ENCODE data around the gene SLC6A3. TPM values are rescaled to one million over a fixed set of nuclear protein-coding genes. Genes with fewer than 3 reads are reported as not detected.
"Not testable (repeated sequence)": the region's sequence is repeated elsewhere in the genome, so short reads cannot be mapped to it uniquely, and the experiment has no call there.

SLC6A3 gene
- total and polyA plus RNA-seq, 2 donors (not counting 1 experiment from before 2014, with no cell fraction given): 0.01 to 0.15 TPM

- H3K9me3 ChIP-seq (ENCODE audit: control extremely low read depth in 1 of 3, control insufficient read depth in 2 of 3, insufficient read depth in 1 of 3, low read length in 2 of 3): peaks cover 0 to 15% (median under 1%) of the 10 kb centered on the region in 3 donors
- 93% methylated on average over 4 of the region's 6 CpGs for WGBS (ENCODE audit: insufficient coverage)
- H3K4me3 ChIP-seq (ENCODE audit: control extremely low read depth in 1 of 5, extremely low read depth in 1 of 5, insufficient read depth in 1 of 5, low read depth in 2 of 5, low read length in 4 of 5): no peak overlapping the region
- H3K79me2 ChIP-seq (ENCODE audit: control insufficient read depth, insufficient read depth, low read length): no peaks in the 10 kb centered on the region
- H3K27ac ChIP-seq (ENCODE audit: low read length in 2 of 2): no peak overlapping the region
- H3K4me2 ChIP-seq (replicated peaks; ENCODE audit: low read depth, low read length, poor library complexity, severe bottlenecking): no peak overlapping the region
- Mint-ChIP-seq H3K4me3 (no peak overlapping the region), H3K4me1 (peaks cover 40% of the 10 kb centered on the region), H3K27me3 (no peaks in the 10 kb centered on the region), H3K27ac (peak overlapping the region; percentile 59), H3K9me3 (ENCODE audit: insufficient read depth) (no peaks in the 10 kb centered on the region)
- H2AFZ ChIP-seq (ENCODE audit: insufficient read depth, low read depth, low read length, poor library complexity, severe bottlenecking): no peak overlapping the region
- peaks cover 28 to 38% of the 10 kb centered on the region in 2 donors for H3K4me1 ChIP-seq (ENCODE audit: control insufficient read depth in 2 of 2, insufficient read depth in 2 of 2, low read length in 2 of 2)
- no peak for DNase-seq
- POLR2A ChIA-PET: interaction anchor here (2.5 kb wide), 1 partner anchor 11 kb away, joined by 13 read pairs; no protein-coding TSS in a partner anchor
- H3K36me3 ChIP-seq (replicated peaks in 1 of 2; ENCODE audit: control extremely low read depth in 1 of 2, control insufficient read depth in 1 of 2, extremely low read depth in 1 of 2, insufficient read depth in 2 of 2, low read length in 1 of 2): no peaks in the 10 kb centered on the region
- CTCF ChIA-PET: interaction anchor here (1.4 kb wide), 1 partner anchor 30 kb away, joined by 3 read pairs; the partner anchor contains the start of gene CLPTM1L
- H3K9ac ChIP-seq (ENCODE audit: low read length): no peak overlapping the region
- no peaks in the 10 kb centered on the region for H3K27me3 ChIP-seq (replicated peaks in 1 of 4; ENCODE audit: control extremely low read depth in 1 of 4, control insufficient read depth in 3 of 4, insufficient read depth in 4 of 4, low read length in 3 of 4)
- intact Hi-C loops (cut with micrococcal nuclease): no loop called here
- no peak for ATAC-seq (ENCODE audit: low read depth)
- no peak for TF ChIP-seq CTCF (IDR thresholded peaks at IDR 0.05)
- TF ChIP-seq EZH2 (IDR thresholded peaks at IDR 0.05; ENCODE audit: borderline replicate concordance, insufficient read depth, low read depth, low read length, poor library complexity, severe bottlenecking): no peak
- no peaks in the 10 kb centered on the region for H4K20me1 ChIP-seq (ENCODE audit: control insufficient read depth, insufficient read depth, low read length, poor library complexity, severe bottlenecking)
Measured at GRCh38 chr5:1374679-1375055, 70.6 kb downstream of the SLC6A3 start.

DNA sequence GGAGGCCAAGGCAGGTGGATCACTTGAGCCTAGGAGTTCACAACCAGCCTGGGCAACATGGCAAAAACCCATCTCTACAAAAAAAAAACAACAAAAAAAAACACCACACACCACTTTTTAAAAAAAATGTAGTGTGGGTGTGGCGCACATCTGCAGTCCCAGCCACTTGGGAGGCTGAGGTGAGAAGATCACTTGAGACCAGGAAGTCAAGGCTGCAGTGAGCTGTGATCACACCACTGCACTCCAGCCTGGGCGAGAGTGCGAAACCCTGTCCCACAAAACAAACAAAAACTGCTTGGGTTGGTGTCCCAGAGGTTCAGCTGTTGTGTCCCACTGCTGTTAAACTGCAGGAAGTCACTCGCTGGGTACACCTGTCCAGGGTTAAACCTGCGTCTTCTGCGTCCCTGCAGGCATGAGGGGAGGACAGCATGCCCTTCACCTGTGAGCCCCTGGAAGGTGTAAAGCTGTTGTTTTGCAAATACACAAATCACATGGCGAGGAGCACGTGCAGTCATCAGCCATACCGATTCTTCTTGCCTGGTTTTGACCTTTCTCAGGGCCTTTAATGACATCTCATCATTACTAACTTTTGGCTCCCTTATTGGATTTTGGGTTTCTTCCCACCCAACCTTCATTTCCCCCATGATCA, 71.1 kb downstream of the SLC6A3 start:
- TF ChIP-seq CTCF (IDR thresholded peaks at IDR 0.05) (no peak), EZH2 (IDR thresholded peaks at IDR 0.05; ENCODE audit: borderline replicate concordance, insufficient read depth, low read depth, low read length, poor library complexity, severe bottlenecking) (no peak)
- no peaks in the 10 kb centered on the region for H3K27me3 Mint-ChIP-seq
- 48% methylated on average over 6 of the region's 9 CpGs for WGBS (ENCODE audit: insufficient coverage)
- no peaks in the 10 kb centered on the region for H3K9me3 Mint-ChIP-seq (ENCODE audit: insufficient read depth)
- ATAC-seq (ENCODE audit: low read depth) (no peak), DNase-seq (no peak)
- peak overlapping the region; percentile 59 for H3K27ac Mint-ChIP-seq
- Histone ChIP-seq H3K27ac (ENCODE audit: low read length in 2 of 2) (no peak overlapping the region), H3K4me1 (ENCODE audit: control insufficient read depth in 2 of 2, insufficient read depth in 2 of 2, low read length in 2 of 2) (peaks cover 28 to 38% of the 10 kb centered on the region in 2 donors), H4K20me1 (ENCODE audit: control insufficient read depth, insufficient read depth, low read length, poor library complexity, severe bottlenecking) (no peaks in the 10 kb centered on the region), H3K36me3 (replicated peaks in 1 of 2; ENCODE audit: control extremely low read depth in 1 of 2, control insufficient read depth in 1 of 2, extremely low read depth in 1 of 2, insufficient read depth in 2 of 2, low read length in 1 of 2) (no peaks in the 10 kb centered on the region), H3K4me2 (replicated peaks; ENCODE audit: low read depth, low read length, poor library complexity, severe bottlenecking) (peak overlapping the region; percentile 16), H3K27me3 (replicated peaks in 1 of 4; ENCODE audit: control extremely low read depth in 1 of 4, control insufficient read depth in 3 of 4, insufficient read depth in 4 of 4, low read length in 3 of 4) (no peaks in the 10 kb centered on the region), H2AFZ (ENCODE audit: insufficient read depth, low read depth, low read length, poor library complexity, severe bottlenecking) (no peak overlapping the region), H3K4me3 (ENCODE audit: control extremely low read depth in 1 of 5, extremely low read depth in 1 of 5, insufficient read depth in 1 of 5, low read depth in 2 of 5, low read length in 4 of 5) (no peak overlapping the region), H3K9ac (ENCODE audit: low read length) (no peak overlapping the region), H3K79me2 (ENCODE audit: control insufficient read depth, insufficient read depth, low read length) (no peaks in the 10 kb centered on the region), H3K9me3 (ENCODE audit: control extremely low read depth in 1 of 3, control insufficient read depth in 2 of 3, insufficient read depth in 1 of 3, low read length in 2 of 3) (peaks cover 0 to 9% (median 0%) of the 10 kb centered on the region in 3 donors)
- POLR2A ChIA-PET: interaction anchor here (0.8 to 2.5 kb wide), 2 partner anchors 9 to 12 kb away, joined by 5 to 13 read pairs; no protein-coding TSS in a partner anchor
- intact Hi-C loops (cut with micrococcal nuclease): no loop called here
- H3K4me1 Mint-ChIP-seq: peaks cover 40% of the 10 kb centered on the region
- H3K4me3 Mint-ChIP-seq: no peak overlapping the region
- CTCF ChIA-PET: interaction anchor here (1.0 to 1.4 kb wide), 2 partner anchors 29 to 271 kb away, joined by 3 read pairs; partner anchors contain the start of gene CLPTM1L

DNA sequence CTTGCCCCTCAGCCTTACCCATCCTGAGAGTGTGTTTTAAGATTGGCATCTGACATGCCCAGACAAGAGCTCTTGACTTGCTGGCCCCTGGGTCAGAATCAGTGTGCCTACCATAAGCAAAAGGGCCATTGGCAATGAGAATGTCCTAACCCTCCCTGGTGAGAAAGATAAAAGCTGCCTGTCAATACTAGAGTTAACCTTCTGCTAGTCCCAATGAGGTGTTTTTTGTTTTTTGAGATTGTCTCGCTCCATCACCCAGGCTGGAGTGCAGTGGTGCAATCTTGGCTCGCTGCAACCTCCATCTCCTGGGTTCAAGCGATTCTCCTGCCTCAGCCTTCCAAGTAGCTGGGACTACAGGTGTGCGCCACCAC, 73.3 kb downstream of the SLC6A3 start:
- H3K27ac ChIP-seq (ENCODE audit: low read length in 2 of 2): peak overlapping the region in 1 of 2 donors; percentile 38
- intact Hi-C loops (cut with micrococcal nuclease); H2AFZ ChIP-seq (ENCODE audit: insufficient read depth, low read depth, low read length, poor library complexity, severe bottlenecking); H4K20me1 ChIP-seq (ENCODE audit: control insufficient read depth, insufficient read depth, low read length, poor library complexity, severe bottlenecking); H3K27me3 Mint-ChIP-seq; H3K79me2 ChIP-seq (ENCODE audit: control insufficient read depth, insufficient read depth, low read length); H3K27me3 ChIP-seq (replicated peaks in 1 of 4; ENCODE audit: control extremely low read depth in 1 of 4, control insufficient read depth in 3 of 4, insufficient read depth in 4 of 4, low read length in 3 of 4); H3K4me3 ChIP-seq (ENCODE audit: control extremely low read depth in 1 of 5, extremely low read depth in 1 of 5, insufficient read depth in 1 of 5, low read depth in 2 of 5, low read length in 4 of 5); H3K9ac ChIP-seq (ENCODE audit: low read length); H3K9me3 ChIP-seq (ENCODE audit: control extremely low read depth in 1 of 3, control insufficient read depth in 2 of 3, insufficient read depth in 1 of 3, low read length in 2 of 3); DNase-seq; H3K36me3 ChIP-seq (replicated peaks in 1 of 2; ENCODE audit: control extremely low read depth in 1 of 2, control insufficient read depth in 1 of 2, extremely low read depth in 1 of 2, insufficient read depth in 2 of 2, low read length in 1 of 2); H3K9me3 Mint-ChIP-seq (ENCODE audit: insufficient read depth): not testable (repeated sequence)
- 100% methylated on average over 2 of the region's 4 CpGs for WGBS (ENCODE audit: insufficient coverage)
- H3K4me1 ChIP-seq (ENCODE audit: control insufficient read depth in 2 of 2, insufficient read depth in 2 of 2, low read length in 2 of 2): peaks cover 32 to 42% of the 10 kb centered on the region in 2 donors
- CTCF ChIA-PET: interaction anchor here (0.7 to 4.2 kb wide), 6 partner anchors 9 to 273 kb away, joined by 3 to 38 read pairs (median 4); partner anchors contain the start of gene CLPTM1L
- peak overlapping the region; percentile 45 for H3K4me2 ChIP-seq (replicated peaks; ENCODE audit: low read depth, low read length, poor library complexity, severe bottlenecking)
- Mint-ChIP-seq H3K27ac (peak overlapping the region; percentile 84), H3K4me3 (peak overlapping the region; percentile 72), H3K4me1 (peaks cover 45% of the 10 kb centered on the region)
- POLR2A ChIA-PET: interaction anchor here (1.2 to 2.0 kb wide), 3 partner anchors 8 to 27 kb away, joined by 3 to 16 read pairs (median 7); partner anchors contain the start of gene CLPTM1L
- peak; percentile 19 for ATAC-seq (ENCODE audit: low read depth)

Measured in B cell (primary cell).